Tongue (tissue), 2 donors: ENCODE measurements around the gene DUS4L. TPM values are rescaled to one million over a fixed set of nuclear protein-coding genes. Genes with fewer than 3 reads are reported as not detected.
A peak's percentile ranks its signal among the peaks of the same experiment; 100 is the strongest.

Source experiments
- DNase-seq: peaks from one replicate; pipeline ENCODE4 v3.0.0-alpha.2; 2015
- total RNA-seq: library from RNA; depleted of rRNA; stranded (reverse); fragments of >200 nt; gene quantifications from one replicate; pipeline ENCODE4 v1.2.3, GENCODE V29; 2014

Gene DUS4L
- total RNA-seq, 1 donor from 2014 or later: 8.7 TPM

- no peak for DNase-seq
Observed at GRCh38 chr7:107580716-107581383, 17.1 kb downstream of the DUS4L start.

- DNase-seq: no peak
Observed at GRCh38 chr7:107581387-107582013, 17.7 kb downstream of the DUS4L start.

- DNase-seq: no peak
Observed at GRCh38 chr7:107582875-107583274, 19.1 kb downstream of the DUS4L start.

- DNase-seq: no peak
Observed at GRCh38 chr7:107584716-107585115, 20.9 kb downstream of the DUS4L start.

- DNase-seq: no peak
Observed at GRCh38 chr7:107588529-107589130, 24.9 kb downstream of the DUS4L start.

- no peak for DNase-seq
Observed at GRCh38 chr7:107591421-107591820, 27.6 kb downstream of the DUS4L start.

- no peak for DNase-seq
Observed at GRCh38 chr7:107592361-107593024, 28.7 kb downstream of the DUS4L start.

- DNase-seq: no peak
Observed at GRCh38 chr7:107593025-107593410, 29.2 kb downstream of the DUS4L start.

GRCh38 chr7:107594961-107595737 lies 31.4 kb downstream of the DUS4L start:
- no peak for DNase-seq

GRCh38 chr7:107596881-107597581 lies 33.3 kb downstream of the DUS4L start:
- no peak for DNase-seq

GRCh38 chr7:107597582-107597916 lies 33.8 kb downstream of the DUS4L start:
- DNase-seq: no peak

GRCh38 chr7:107597953-107598352 lies 34.2 kb downstream of the DUS4L start:
- no peak for DNase-seq

GRCh38 chr7:107599262-107599661 lies 35.5 kb downstream of the DUS4L start:
- no peak for DNase-seq

GRCh38 chr7:107600816-107601215 lies 37.0 kb downstream of the DUS4L start:
- no peak for DNase-seq

GRCh38 chr7:107605218-107605815 lies 41.5 kb downstream of the DUS4L start:
- no peak for DNase-seq

GRCh38 chr7:107606303-107606702 lies 42.5 kb downstream of the DUS4L start:
- no peak for DNase-seq

GRCh38 chr7:107609811-107610261 lies 46.1 kb downstream of the DUS4L start:
- DNase-seq: peak; percentile 80

- DNase-seq: no peak
Observed at GRCh38 chr7:107610323-107610722, 46.6 kb downstream of the DUS4L start.

GRCh38 chr7:107613439-107613838 lies 49.7 kb downstream of the DUS4L start:
- DNase-seq: no peak

GRCh38 chr7:107613948-107614347 lies 50.2 kb downstream of the DUS4L start:
- no peak for DNase-seq

- no peak for DNase-seq
Observed at GRCh38 chr7:107614425-107614824, 50.7 kb downstream of the DUS4L start.
